Liver (tissue), 9 donors: Measurements from ENCODE around the gene DSCAM. TPM values are rescaled to one million over a fixed set of nuclear protein-coding genes. Genes with fewer than 3 reads are reported as not detected.

Experiments
- DNase-seq: peaks from one replicate; pipeline ENCODE4 v3.0.0-alpha.2; 2017; ENCODE audit warnings: low spot score
- H3K27ac ChIP-seq, 2 donors: one replicate each; pipeline ENCODE4 v1.7.0; 2013; ENCODE audit warnings: inconsistent platforms in 2 of 2, low read length in 2 of 2, control low read depth in 1 of 2, low read depth in 1 of 2, mild to moderate bottlenecking in 1 of 2
- H3K27me3 ChIP-seq, 4 donors: one replicate each; pipeline versions ENCODE4 v1.6.1 to v1.7.0; 2013; ENCODE audit warnings: low read length in 3 of 4, inconsistent platforms in 1 of 4, mild to moderate bottlenecking in 1 of 4, moderate library complexity in 1 of 4; ENCODE audit not compliant: control insufficient read depth in 4 of 4, insufficient read depth in 4 of 4
- H3K36me3 ChIP-seq, 4 donors: one replicate each; pipeline versions ENCODE4 v1.6.1 to v1.7.0; 2013; ENCODE audit warnings: low read length in 3 of 4, mild to moderate bottlenecking in 3 of 4, low read depth in 1 of 4, moderate library complexity in 1 of 4; ENCODE audit not compliant: control insufficient read depth in 4 of 4, insufficient read depth in 3 of 4
- H3K4me1 ChIP-seq, 4 donors: one replicate each; pipeline versions ENCODE4 v1.6.1 to v1.7.0; 2013; ENCODE audit warnings: low read length in 3 of 4, mild to moderate bottlenecking in 3 of 4, moderate library complexity in 1 of 4; ENCODE audit not compliant: control insufficient read depth in 4 of 4, insufficient read depth in 4 of 4
- H3K4me3 ChIP-seq, 3 donors: one replicate each; pipeline versions ENCODE4 v1.6.1 to v1.7.0; 2013; ENCODE audit warnings: low read length in 3 of 3, control low read depth in 1 of 3, low read depth in 1 of 3, mild to moderate bottlenecking in 1 of 3
- H3K9ac ChIP-seq, 2 donors: one replicate each; pipeline ENCODE4 v1.7.0; 2013; ENCODE audit warnings: low read length in 2 of 2, mild to moderate bottlenecking in 2 of 2, moderate library complexity in 2 of 2, control low read depth in 1 of 2, low read depth in 1 of 2
- H3K9me3 ChIP-seq, 4 donors: one replicate each; pipeline versions ENCODE4 v1.6.1 to v1.7.0; 2013; ENCODE audit warnings: low read length in 3 of 4; ENCODE audit not compliant: control insufficient read depth in 4 of 4
- ATF3 ChIP-seq: IDR thresholded peaks from 2 replicates; pipeline ENCODE4 v1.6.1; 2016; ENCODE audit warnings: antibody characterized with exemption
- CTCF ChIP-seq: fragments of 150-350 bp; IDR thresholded peaks from 2 replicates; pipeline ENCODE4 v1.5.1; 2017; ENCODE audit warnings: improper control_type of control experiment, low read depth, low read length; ENCODE audit not compliant: missing input control
- EGR1 ChIP-seq, 2 donors: IDR thresholded peaks; 2 replicates each; pipeline ENCODE4 v1.6.1; 2016 to 2018; ENCODE audit warnings: antibody characterized with exemption in 2 of 2, low read depth in 2 of 2
- FOXA1 ChIP-seq: IDR thresholded peaks from 2 replicates; pipeline ENCODE4 v1.6.1; 2016; ENCODE audit warnings: antibody characterized with exemption
- FOXA2 ChIP-seq: IDR thresholded peaks from 2 replicates; pipeline ENCODE4 v1.6.1; 2016; ENCODE audit warnings: antibody characterized with exemption
- GABPA ChIP-seq, 2 donors: IDR thresholded peaks in 1 of 2; conservative IDR thresholded peaks in 1 of 2; 2 replicates each; pipeline ENCODE4 v1.6.1; 2016; ENCODE audit warnings: antibody characterized with exemption in 2 of 2, mild to moderate bottlenecking in 1 of 2, moderate library complexity in 1 of 2
- HNF4A ChIP-seq, 2 donors: conservative IDR thresholded peaks; 2 replicates each; pipeline ENCODE4 v1.6.1; 2016; ENCODE audit warnings: antibody characterized with exemption in 2 of 2, mild to moderate bottlenecking in 2 of 2
- HNF4G ChIP-seq: IDR thresholded peaks from 2 replicates; pipeline ENCODE4 v1.6.1; 2016; ENCODE audit warnings: antibody characterized with exemption
- JUND ChIP-seq, 2 donors: IDR thresholded peaks; 2 replicates each; pipeline ENCODE4 v1.6.1; 2016; ENCODE audit warnings: antibody characterized with exemption in 2 of 2
- MAX ChIP-seq: IDR thresholded peaks from 2 replicates; pipeline ENCODE4 v1.6.1; 2016; ENCODE audit warnings: antibody characterized with exemption
- NR2F2 ChIP-seq: IDR thresholded peaks from 2 replicates; pipeline ENCODE4 v1.6.1; 2016; ENCODE audit warnings: antibody characterized with exemption
- RAD21 ChIP-seq, 2 donors: IDR thresholded peaks; 2 replicates each; pipeline ENCODE4 v1.6.1; 2016; ENCODE audit warnings: antibody characterized with exemption in 2 of 2, mild to moderate bottlenecking in 2 of 2
- REST ChIP-seq: IDR thresholded peaks from 2 replicates; pipeline ENCODE4 v1.6.1; 2016; ENCODE audit warnings: antibody characterized with exemption, mild to moderate bottlenecking
- RXRA ChIP-seq, 2 donors: IDR thresholded peaks; 2 replicates each; pipeline ENCODE4 v1.6.1; 2017 to 2018; ENCODE audit warnings: antibody characterized with exemption in 2 of 2, mild to moderate bottlenecking in 1 of 2
- SP1 ChIP-seq: IDR thresholded peaks from 2 replicates; pipeline ENCODE4 v1.6.1; 2018; ENCODE audit warnings: antibody characterized with exemption, mild to moderate bottlenecking
- TAF1 ChIP-seq: conservative IDR thresholded peaks from 2 replicates; pipeline ENCODE4 v1.6.1; 2016; ENCODE audit warnings: antibody characterized with exemption, mild to moderate bottlenecking
- YY1 ChIP-seq: IDR thresholded peaks from 2 replicates; pipeline ENCODE4 v1.6.1; 2016; ENCODE audit warnings: antibody characterized with exemption, mild to moderate bottlenecking
- ZBTB33 ChIP-seq: IDR thresholded peaks from 2 replicates; pipeline ENCODE4 v1.6.1; 2016; ENCODE audit warnings: antibody characterized with exemption
- WGBS: extraction: QIAGEN DNeasy Blood & Tissue Kit; methylation state at CpG from one replicate; pipeline ENCODE4 v1.1.7; 2013; 5-methylcytosine and 5-hydroxymethylcytosine counted together
- polyA plus RNA-seq, 2 donors: library from polyadenylated mRNA; stranded (reverse) in 1 of 2; unstranded in 1 of 2; fragments of 200-250 nt in 1 of 2; fragments of >200 nt in 1 of 2; fragmentation: Nextera tagmentation in 1 of 2; extraction: Ambion mirVana in 1 of 2; gene quantifications; one replicate each; pipeline versions ENCODE4 v1.2.1 to v1.2.3, GENCODE V29; 2013 to 2015
- total RNA-seq, 2 donors: library from RNA; depleted of rRNA; stranded (reverse); fragments of >200 nt; gene quantifications; one replicate each; pipeline ENCODE4 v1.2.3, GENCODE V29; 2014
- donor health status: healthy.
- donor health status: healthy.
- donor health status: healthy.
- donor health status: healthy.
- donor health status: healthy.

The DSCAM gene
- total and polyA plus RNA-seq, 4 donors = 0.02 to 0.23 (median 0.10) TPM

- no peak overlapping the region for H3K9ac ChIP-seq
- TF ChIP-seq RAD21 (IDR thresholded peaks at IDR 0.05) (no peak), SP1 (no peak), NR2F2 (no peak), FOXA1 (no peak), HNF4A (conservative IDR thresholded peaks at IDR 0.05) (no peak), RXRA (IDR thresholded peaks at IDR 0.05) (no peak), HNF4G (no peak)
- no peak overlapping the region for H3K4me3 ChIP-seq
- no peaks in the 10 kb centered on the region for H3K9me3 ChIP-seq
- H3K36me3 ChIP-seq = no peaks in the 10 kb centered on the region
- no peaks in the 10 kb centered on the region for H3K4me1 ChIP-seq
- 10% methylated on average over 5 of the region's 5 CpGs for WGBS
- H3K27me3 ChIP-seq = no peaks in the 10 kb centered on the region
- no peak for DNase-seq
- H3K27ac ChIP-seq = no peak overlapping the region
Measured at GRCh38 chr21:40335704-40336103, 511.3 kb downstream of the DSCAM start.

- no peak for TF ChIP-seq NR2F2
- TF ChIP-seq FOXA1 = no peak
- TF ChIP-seq GABPA (IDR thresholded peaks at IDR 0.05 in 1 of 2, conservative IDR thresholded peaks at IDR 0.05 in 1 of 2) = no peak
- no peak for TF ChIP-seq EGR1 (IDR thresholded peaks at IDR 0.05; ENCODE audit: low read depth in 2 of 2)
- TF ChIP-seq ATF3 = no peak
- TF ChIP-seq RXRA (IDR thresholded peaks at IDR 0.05) = no peak
- no peak for TF ChIP-seq RAD21 (IDR thresholded peaks at IDR 0.05)
- TF ChIP-seq FOXA2 = no peak
- no peak for TF ChIP-seq REST
- no peak for TF ChIP-seq SP1
- no peak for TF ChIP-seq ZBTB33
- no peaks in the 10 kb centered on the region for H3K4me1 ChIP-seq
- DNase-seq = no peak
- no peaks in the 10 kb centered on the region for H3K36me3 ChIP-seq
- 82% methylated on average over 6 of the region's 6 CpGs for WGBS
- no peaks in the 10 kb centered on the region for H3K27me3 ChIP-seq
- H3K4me3 ChIP-seq = no peak overlapping the region
- no peak overlapping the region for H3K9ac ChIP-seq
- no peak overlapping the region for H3K27ac ChIP-seq
- no peaks in the 10 kb centered on the region for H3K9me3 ChIP-seq
Measured at GRCh38 chr21:40334159-40334558, 512.8 kb downstream of the DSCAM start.

GRCh38 chr21:40333731-40334130 is 513.2 kb downstream of the DSCAM start:
- H3K27ac ChIP-seq = no peak overlapping the region
- no peak for TF ChIP-seq HNF4G
- TF ChIP-seq MAX = no peak
- no peak for TF ChIP-seq SP1
- no peak for TF ChIP-seq HNF4A (conservative IDR thresholded peaks at IDR 0.05)
- TF ChIP-seq NR2F2 = no peak
- no peak for TF ChIP-seq CTCF
- no peak for TF ChIP-seq RAD21 (IDR thresholded peaks at IDR 0.05)
- TF ChIP-seq ATF3 = no peak
- no peak for TF ChIP-seq JUND (IDR thresholded peaks at IDR 0.05)
- TF ChIP-seq YY1 = no peak
- TF ChIP-seq RXRA (IDR thresholded peaks at IDR 0.05) = no peak
- TF ChIP-seq TAF1 = no peak

More at GRCh38 chr21:40333731-40334130, 513.2 kb downstream of the DSCAM start:
- Histone ChIP-seq H3K4me3 (no peak overlapping the region), H3K4me1 (no peaks in the 10 kb centered on the region), H3K9ac (no peak overlapping the region), H3K27me3 (no peaks in the 10 kb centered on the region), H3K9me3 (no peaks in the 10 kb centered on the region), H3K36me3 (no peaks in the 10 kb centered on the region)
- no peak for DNase-seq
- WGBS = 87% methylated on average over 4 of the region's 4 CpGs
